ENCODE data around the gene FGF19. TPM values are rescaled to one million over a fixed set of nuclear protein-coding genes. Genes with fewer than 3 reads are reported as not detected.

The FGF19 gene
- total RNA-seq, 1 experiment from 2014 or later: 7.4 TPM

- TF ChIP-seq, protein P1, sequence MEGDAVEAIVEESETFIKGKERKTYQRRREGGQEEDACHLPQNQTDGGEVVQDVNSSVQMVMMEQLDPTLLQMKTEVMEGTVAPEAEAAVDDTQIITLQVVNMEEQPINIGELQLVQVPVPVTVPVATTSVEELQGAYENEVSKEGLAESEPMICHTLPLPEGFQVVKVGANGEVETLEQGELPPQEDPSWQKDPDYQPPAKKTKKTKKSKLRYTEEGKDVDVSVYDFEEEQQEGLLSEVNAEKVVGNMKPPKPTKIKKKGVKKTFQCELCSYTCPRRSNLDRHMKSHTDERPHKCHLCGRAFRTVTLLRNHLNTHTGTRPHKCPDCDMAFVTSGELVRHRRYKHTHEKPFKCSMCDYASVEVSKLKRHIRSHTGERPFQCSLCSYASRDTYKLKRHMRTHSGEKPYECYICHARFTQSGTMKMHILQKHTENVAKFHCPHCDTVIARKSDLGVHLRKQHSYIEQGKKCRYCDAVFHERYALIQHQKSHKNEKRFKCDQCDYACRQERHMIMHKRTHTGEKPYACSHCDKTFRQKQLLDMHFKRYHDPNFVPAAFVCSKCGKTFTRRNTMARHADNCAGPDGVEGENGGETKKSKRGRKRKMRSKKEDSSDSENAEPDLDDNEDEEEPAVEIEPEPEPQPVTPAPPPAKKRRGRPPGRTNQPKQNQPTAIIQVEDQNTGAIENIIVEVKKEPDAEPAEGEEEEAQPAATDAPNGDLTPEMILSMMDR (conservative IDR thresholded peaks at IDR 0.05): no peak
- Histone ChIP-seq H4K8ac (replicated peaks; ENCODE audit: insufficient read length, low read depth, low read length) (no peak overlapping the region), H4K91ac (ENCODE audit: insufficient read length, low read depth, low read length) (no peak overlapping the region), H3K4me1 (ENCODE audit: insufficient read depth, low read length) (peaks cover 3% of the 10 kb centered on the region; the same call in 1 of the 2 replicates), H2BK15ac (ENCODE audit: low read depth, low read length) (no peak overlapping the region), H4K20me1 (ENCODE audit: control insufficient read depth, insufficient read depth, insufficient read length) (no peaks in the 10 kb centered on the region), H2AFZ (ENCODE audit: low read length) (no peak overlapping the region), H3K23me2 (ENCODE audit: insufficient read length, low read depth, low read length, poor library complexity, severe bottlenecking) (peaks cover 14% of the 10 kb centered on the region), H3K4me2 (ENCODE audit: insufficient read depth, insufficient read length, low read length) (no peak overlapping the region), H3K27me3 (ENCODE audit: insufficient read depth, low read length) (no peaks in the 10 kb centered on the region), H3K79me1 (ENCODE audit: insufficient read depth, low read depth, low read length, poor library complexity, severe bottlenecking) (no peaks in the 10 kb centered on the region), H2BK5ac (ENCODE audit: insufficient read length, low read length) (no peak overlapping the region), H3K9me3 (ENCODE audit: control insufficient read depth, low read depth, low read length) (no peaks in the 10 kb centered on the region), H3K56ac (ENCODE audit: insufficient read length, low read depth, low read length) (no peak overlapping the region), H2BK120ac (ENCODE audit: low read depth, low read length, poor library complexity, severe bottlenecking) (no peak overlapping the region), H3K79me2 (ENCODE audit: insufficient read depth, low read length) (no peaks in the 10 kb centered on the region), H4K5ac (ENCODE audit: insufficient read length, low read depth, low read length) (no peak overlapping the region), H3K23ac (ENCODE audit: insufficient read length, low read depth, low read length) (no peak overlapping the region), H3K14ac (ENCODE audit: insufficient read depth, low read length) (no peak overlapping the region), H3K9ac (ENCODE audit: extremely low read depth, insufficient read length, low read length) (no peak overlapping the region), H2BK20ac (ENCODE audit: low read depth, low read length, poor library complexity, severe bottlenecking) (no peak overlapping the region), H2AK5ac (ENCODE audit: insufficient read length, low read length) (no peak overlapping the region), H3K4ac (ENCODE audit: low read depth, low read length) (no peak overlapping the region), H3K18ac (ENCODE audit: insufficient read length, low read depth, low read length) (no peak overlapping the region), H3T11ph (ENCODE audit: low read length) (no peak overlapping the region), H2BK12ac (ENCODE audit: insufficient read length, low read depth, low read length) (no peak overlapping the region), H3K27ac (ENCODE audit: insufficient read length, low read depth, low read length) (no peak overlapping the region)
- WGBS (ENCODE audit: extremely low coverage, insufficient read length, low lambda C conversion rate): no CpG with 5 or more reads among the region's 2 CpGs
- no peaks in the 10 kb centered on the region for H3K9me3 Mint-ChIP-seq
- peaks cover 0 to 9% (median 6%) of the 10 kb centered on the region in 3 experiments; a peak in 5 of 7 replicates for H3K36me3 Mint-ChIP-seq (ENCODE audit: insufficient read depth in 1 of 3, low read depth in 3 of 3)
- H3K4me3 Mint-ChIP-seq: no peak overlapping the region
- peaks cover 25 to 27% of the 10 kb centered on the region in 2 experiments for H3K4me1 Mint-ChIP-seq
- H3K27ac Mint-ChIP-seq: no peak overlapping the region
- H3K27me3 Mint-ChIP-seq (ENCODE audit: low read depth): peaks cover 9% of the 10 kb centered on the region
- no peak for DNase-seq
Observed at GRCh38 chr11:69698362-69698761, 5.5 kb downstream of the FGF19 start.
